ENCODE measurements around the gene SHANK2.

SHANK2 gene

DNA sequence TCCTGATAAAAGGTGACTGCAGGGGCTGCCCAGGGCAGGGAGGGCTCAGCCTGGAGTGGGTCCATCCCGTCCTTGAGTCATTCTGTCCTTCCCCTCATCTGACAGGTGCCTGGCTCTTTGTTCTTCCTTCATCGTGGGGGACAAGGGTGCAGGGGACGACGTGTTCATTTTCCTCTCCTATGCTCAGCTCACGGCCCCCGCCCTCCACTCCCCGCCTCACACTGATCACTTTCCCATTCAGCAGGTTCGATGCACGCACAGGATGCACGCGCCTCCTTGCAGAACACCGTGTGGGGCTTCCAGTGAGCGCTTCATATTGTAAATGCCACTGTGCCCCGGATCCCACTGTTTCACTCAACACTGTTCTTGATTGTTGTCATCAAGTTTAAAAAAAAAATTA, 32.7 kb upstream of the SHANK2 start:
- no peak overlapping the region for H3K9ac ChIP-seq (ENCODE audit: low read length)
- no peak overlapping the region for H3K4me2 ChIP-seq (ENCODE audit: low read depth, low read length)
- no peaks in the 10 kb centered on the region for H3K9me2 ChIP-seq (replicated peaks; ENCODE audit: insufficient read depth, low read length)
- no peaks in the 10 kb centered on the region for H3F3A ChIP-seq (ENCODE audit: insufficient read depth, low read length)
- peaks cover 85% of the 10 kb centered on the region for H3K27me3 ChIP-seq (replicated peaks; ENCODE audit: insufficient read depth, low read length)
- no peak overlapping the region for H3K4me3 ChIP-seq (ENCODE audit: low read length)
- no peaks in the 10 kb centered on the region for H3K36me3 ChIP-seq (replicated peaks; ENCODE audit: insufficient read depth, low read length)
- H3K9me3 ChIP-seq (replicated peaks; ENCODE audit: insufficient read depth, low read length): no peaks in the 10 kb centered on the region
- TF ChIP-seq, protein P1, sequence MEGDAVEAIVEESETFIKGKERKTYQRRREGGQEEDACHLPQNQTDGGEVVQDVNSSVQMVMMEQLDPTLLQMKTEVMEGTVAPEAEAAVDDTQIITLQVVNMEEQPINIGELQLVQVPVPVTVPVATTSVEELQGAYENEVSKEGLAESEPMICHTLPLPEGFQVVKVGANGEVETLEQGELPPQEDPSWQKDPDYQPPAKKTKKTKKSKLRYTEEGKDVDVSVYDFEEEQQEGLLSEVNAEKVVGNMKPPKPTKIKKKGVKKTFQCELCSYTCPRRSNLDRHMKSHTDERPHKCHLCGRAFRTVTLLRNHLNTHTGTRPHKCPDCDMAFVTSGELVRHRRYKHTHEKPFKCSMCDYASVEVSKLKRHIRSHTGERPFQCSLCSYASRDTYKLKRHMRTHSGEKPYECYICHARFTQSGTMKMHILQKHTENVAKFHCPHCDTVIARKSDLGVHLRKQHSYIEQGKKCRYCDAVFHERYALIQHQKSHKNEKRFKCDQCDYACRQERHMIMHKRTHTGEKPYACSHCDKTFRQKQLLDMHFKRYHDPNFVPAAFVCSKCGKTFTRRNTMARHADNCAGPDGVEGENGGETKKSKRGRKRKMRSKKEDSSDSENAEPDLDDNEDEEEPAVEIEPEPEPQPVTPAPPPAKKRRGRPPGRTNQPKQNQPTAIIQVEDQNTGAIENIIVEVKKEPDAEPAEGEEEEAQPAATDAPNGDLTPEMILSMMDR (IDR thresholded peaks at IDR 0.05; ENCODE audit: low read length): no peak
- TF ChIP-seq EZH2 (optimal IDR thresholded peaks at IDR 0.05; ENCODE audit: low read depth, low read length): no peak
- no peaks in the 10 kb centered on the region for H4K20me1 ChIP-seq (ENCODE audit: insufficient read depth, low read length)
- H2AFZ ChIP-seq (ENCODE audit: low read length): no peak overlapping the region
- H3K27ac ChIP-seq (ENCODE audit: low read length): no peak overlapping the region
- H3K79me2 ChIP-seq (ENCODE audit: low read length): no peaks in the 10 kb centered on the region
- H3K4me1 ChIP-seq (ENCODE audit: low read length): no peaks in the 10 kb centered on the region
- DNase-seq: no peak

DNA sequence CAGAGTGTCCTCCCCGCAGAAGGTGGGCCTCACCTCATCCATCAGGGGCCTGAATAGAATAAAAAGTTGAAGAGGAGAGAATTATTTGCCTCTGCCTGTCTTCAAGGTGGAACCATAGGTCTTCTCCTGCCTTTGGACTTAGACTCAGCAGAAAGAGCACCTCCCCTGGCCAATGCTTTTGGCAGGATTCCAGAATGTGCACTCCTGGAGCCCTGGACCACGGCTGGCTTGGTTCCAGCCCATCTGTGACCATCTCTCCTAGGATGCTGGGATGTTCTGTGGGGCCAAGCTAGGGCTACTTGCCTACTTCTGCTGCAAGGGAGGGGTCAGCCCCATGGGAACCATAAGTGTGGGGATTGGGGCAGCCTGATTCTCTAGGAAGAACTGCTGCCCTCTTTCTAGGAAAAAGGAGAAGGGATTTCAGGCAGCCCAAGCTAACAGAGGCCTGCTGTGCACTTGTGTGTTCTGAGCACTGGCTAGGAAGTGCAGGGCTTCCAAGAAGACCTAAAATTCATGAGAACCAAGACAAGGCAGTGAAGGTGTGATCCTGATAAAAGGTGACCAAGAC, 32.2 kb upstream of the SHANK2 start:
- no peaks in the 10 kb centered on the region for H3K9me3 ChIP-seq (replicated peaks; ENCODE audit: insufficient read depth, low read length)
- no peak overlapping the region for H3K4me2 ChIP-seq (ENCODE audit: low read depth, low read length)
- H3K79me2 ChIP-seq (ENCODE audit: low read length): no peaks in the 10 kb centered on the region
- H2AFZ ChIP-seq (ENCODE audit: low read length): no peak overlapping the region
- H3K4me3 ChIP-seq (ENCODE audit: low read length): no peak overlapping the region
- TF ChIP-seq, protein P1 (IDR thresholded peaks at IDR 0.05; ENCODE audit: low read length): no peak
- TF ChIP-seq EZH2phosphoT487 (IDR thresholded peaks at IDR 0.05; ENCODE audit: low read length): no peak
- TF ChIP-seq EZH2 (optimal IDR thresholded peaks at IDR 0.05; ENCODE audit: low read depth, low read length): no peak
- no peaks in the 10 kb centered on the region for H3K9me2 ChIP-seq (replicated peaks; ENCODE audit: insufficient read depth, low read length)
- H4K20me1 ChIP-seq (ENCODE audit: insufficient read depth, low read length): no peaks in the 10 kb centered on the region
- H3K4me1 ChIP-seq (ENCODE audit: low read length): no peaks in the 10 kb centered on the region
- H3F3A ChIP-seq (ENCODE audit: insufficient read depth, low read length): no peaks in the 10 kb centered on the region
- no peak overlapping the region for H3K27ac ChIP-seq (ENCODE audit: low read length)
- no peak for DNase-seq
- no peaks in the 10 kb centered on the region for H3K36me3 ChIP-seq (replicated peaks; ENCODE audit: insufficient read depth, low read length)
- H3K9ac ChIP-seq (ENCODE audit: low read length): no peak overlapping the region
- peaks cover 85% of the 10 kb centered on the region for H3K27me3 ChIP-seq (replicated peaks; ENCODE audit: insufficient read depth, low read length)

DNA sequence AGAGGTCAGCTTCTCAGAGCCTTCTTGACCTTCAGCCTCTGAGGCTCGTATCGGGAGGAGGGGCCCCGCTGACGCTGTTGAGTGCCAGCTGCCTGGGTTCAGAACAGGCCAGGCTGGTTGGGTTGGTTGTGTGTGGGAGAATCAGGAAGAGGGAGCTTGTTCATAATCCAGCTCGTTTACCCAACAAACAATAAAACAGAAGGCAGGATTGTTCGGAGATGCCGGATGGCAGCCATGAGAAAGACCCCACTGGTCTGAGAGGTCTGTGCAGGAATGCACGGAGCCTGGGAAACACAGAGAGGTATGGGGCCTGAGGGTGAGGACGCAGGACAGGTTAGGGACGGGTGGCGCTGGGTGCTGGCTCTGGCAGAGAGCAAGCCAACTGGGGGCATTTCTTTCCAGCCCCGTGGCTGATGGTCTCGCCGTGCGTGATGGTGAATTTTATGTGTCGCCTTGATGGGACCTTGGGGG, 31.6 kb upstream of the SHANK2 start:
- Histone ChIP-seq H3K27ac (ENCODE audit: low read length) (no peak overlapping the region), H2AFZ (ENCODE audit: low read length) (no peak overlapping the region), H4K20me1 (ENCODE audit: insufficient read depth, low read length) (no peaks in the 10 kb centered on the region), H3K4me2 (ENCODE audit: low read depth, low read length) (no peak overlapping the region), H3K79me2 (ENCODE audit: low read length) (no peaks in the 10 kb centered on the region), H3K36me3 (replicated peaks; ENCODE audit: insufficient read depth, low read length) (no peaks in the 10 kb centered on the region), H3K4me1 (ENCODE audit: low read length) (no peaks in the 10 kb centered on the region), H3K9ac (ENCODE audit: low read length) (no peak overlapping the region), H3F3A (ENCODE audit: insufficient read depth, low read length) (no peaks in the 10 kb centered on the region), H3K27me3 (replicated peaks; ENCODE audit: insufficient read depth, low read length) (peaks cover 90% of the 10 kb centered on the region), H3K9me3 (replicated peaks; ENCODE audit: insufficient read depth, low read length) (no peaks in the 10 kb centered on the region), H3K9me2 (replicated peaks; ENCODE audit: insufficient read depth, low read length) (no peaks in the 10 kb centered on the region), H3K4me3 (ENCODE audit: low read length) (no peak overlapping the region)
- DNase-seq: no peak
- no peak for TF ChIP-seq EZH2phosphoT487 (IDR thresholded peaks at IDR 0.05; ENCODE audit: low read length)
- TF ChIP-seq, protein P1 (IDR thresholded peaks at IDR 0.05; ENCODE audit: low read length): no peak
- TF ChIP-seq EZH2 (optimal IDR thresholded peaks at IDR 0.05; ENCODE audit: low read depth, low read length): no peak

Measured in MM.1S (cell line).